ENCODE measurements around the gene COL5A1. TPM values are rescaled to one million over a fixed set of nuclear protein-coding genes. Genes with fewer than 3 reads are reported as not detected.
"Not testable (repeated sequence)": the region's sequence is repeated elsewhere in the genome, so short reads cannot be mapped to it uniquely, and the experiment has no call there.

The COL5A1 gene
- total RNA-seq, 4 donors from 2014 or later: 51.9 to 78.3 (median 62.4) TPM

DNA sequence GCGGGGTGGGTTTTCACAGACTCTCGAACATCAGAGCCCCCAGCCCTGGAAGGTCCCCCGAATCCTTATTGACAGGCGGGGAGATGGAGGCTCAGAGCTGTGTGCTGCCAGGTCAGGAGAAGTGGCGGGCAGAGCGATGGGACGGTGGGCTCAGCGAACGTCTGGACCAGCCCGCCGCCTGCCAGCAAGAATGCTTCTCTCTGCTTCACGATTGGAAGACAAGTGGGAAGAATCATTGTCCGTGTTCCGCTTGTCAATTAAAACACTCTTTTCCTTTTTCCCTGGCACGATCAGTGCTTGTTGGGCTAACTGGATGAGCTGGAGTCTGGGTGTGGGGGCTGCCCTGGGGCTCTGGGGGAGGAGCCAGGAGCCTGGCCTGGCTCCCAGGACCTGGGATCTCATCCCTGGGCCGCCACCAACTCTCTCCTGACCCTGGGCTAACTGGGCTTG, 1.6 kb downstream of the COL5A1 start:
- DNase-seq (ENCODE audit: low spot score in 2 of 2): no peak
- Histone ChIP-seq H3K27ac (peak overlapping the region; percentile 86 to 97 (median 92)), H3K36me3 (peaks cover 0 to under 1% (median 0%) of the 10 kb centered on the region in 3 donors), H3K4me1 (peaks cover 0 to 74% (median 34%) of the 10 kb centered on the region in 4 donors), H3K4me3 (peak overlapping the region; percentile 41 to 80 (median 62)), H3K27me3 (no peaks in the 10 kb centered on the region), H3K9me3 (no peaks in the 10 kb centered on the region)
- no peak for TF ChIP-seq EP300 (IDR thresholded peaks at IDR 0.05)
- TF ChIP-seq POLR2A (IDR thresholded peaks at IDR 0.05): peak in 1 of 2 donors; percentile 7
- WGBS, 2 donors: 26 to 35% methylated on average over 16 of the region's 16 CpGs

DNA sequence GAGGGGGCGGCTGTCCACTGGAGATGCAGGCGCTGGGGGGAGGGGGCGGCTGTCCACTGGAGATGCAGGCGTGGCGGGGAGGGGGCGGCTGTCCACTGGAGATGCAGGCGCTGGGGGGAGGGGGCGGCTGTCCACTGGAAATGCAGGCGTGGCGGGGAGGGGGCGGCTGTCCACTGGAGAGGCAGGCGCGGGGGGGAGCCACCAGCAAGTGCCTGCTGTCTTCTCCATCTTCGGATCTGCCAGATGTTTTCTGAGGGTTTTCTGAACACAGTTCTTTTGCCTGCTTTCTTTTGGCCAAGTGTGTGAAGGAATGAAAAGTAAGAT, 2.8 kb downstream of the COL5A1 start:
- WGBS, 2 donors: 24 to 31% methylated on average over 5 to 6 of the region's 14 CpGs
- H3K36me3 ChIP-seq; DNase-seq (ENCODE audit: low spot score in 2 of 2); H3K27me3 ChIP-seq; H3K9me3 ChIP-seq: not testable (repeated sequence)
- Histone ChIP-seq H3K4me1 (peaks cover 0 to 80% (median 42%) of the 10 kb centered on the region in 4 donors), H3K4me3 (peak overlapping the region; percentile 2 to 49 (median 21)), H3K27ac (peak overlapping the region; percentile 25 to 90 (median 74))

DNA sequence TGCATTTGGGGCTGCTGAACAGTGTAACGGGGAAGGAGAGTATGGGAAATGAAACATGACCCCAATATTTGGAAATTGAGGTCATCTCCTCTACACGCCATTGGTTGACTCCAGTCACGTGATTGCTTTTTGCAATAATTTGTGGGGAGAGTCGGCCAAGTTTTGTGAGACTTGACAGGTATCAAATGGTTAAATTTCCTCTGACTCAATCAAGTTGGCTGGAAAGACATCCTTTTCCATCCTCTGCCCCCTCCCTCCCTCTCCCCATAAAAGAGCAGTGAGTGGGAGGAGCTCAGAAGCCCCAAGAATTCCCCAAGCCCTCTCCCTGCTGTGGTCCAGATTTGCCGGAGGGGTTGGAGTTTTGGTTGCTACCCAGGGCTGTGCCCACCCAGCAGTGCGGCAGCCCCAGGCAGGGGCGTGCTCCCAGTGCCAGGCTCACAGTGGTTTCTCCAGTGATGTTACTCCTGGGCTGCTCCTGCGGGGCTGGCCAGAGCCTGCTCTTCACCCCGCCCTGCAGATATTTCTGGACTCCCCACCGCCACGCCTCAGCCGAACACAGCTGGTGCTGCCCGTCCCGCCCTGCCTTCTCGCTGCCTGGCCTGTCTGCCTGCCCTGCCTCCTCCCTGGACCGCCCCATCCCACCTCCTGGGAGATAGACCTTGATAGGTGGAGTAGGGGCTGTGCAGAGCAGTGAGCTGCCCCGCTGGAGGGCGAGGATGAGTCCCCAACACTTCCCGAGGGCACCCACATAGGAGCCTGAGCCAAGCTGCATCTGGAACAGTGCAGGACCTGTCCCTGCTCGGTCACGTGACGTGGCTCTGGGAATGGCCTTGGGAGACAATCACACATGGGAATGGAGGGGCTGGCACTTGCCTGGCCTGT, 3.4 kb downstream of the COL5A1 start:
- 10 to 19% methylated on average over 9 to 17 of the region's 22 CpGs for WGBS, 2 donors
- DNase-seq (ENCODE audit: low spot score in 2 of 2): peak; percentile 78 to 97
- H3K27ac ChIP-seq: peak overlapping the region; percentile 25 to 90 (median 74)
- H3K36me3 ChIP-seq: peaks cover 0 to 6% (median 0%) of the 10 kb centered on the region in 3 donors
- peak overlapping the region; percentile 2 to 49 (median 21) for H3K4me3 ChIP-seq
- H3K4me1 ChIP-seq: peaks cover 0 to 86% (median 44%) of the 10 kb centered on the region in 4 donors
- no peaks in the 10 kb centered on the region for H3K9me3 ChIP-seq
- no peak for TF ChIP-seq POLR2A (IDR thresholded peaks at IDR 0.05)
- TF ChIP-seq EP300 (IDR thresholded peaks at IDR 0.05): peak; percentile 50 to 81
- H3K27me3 ChIP-seq: no peaks in the 10 kb centered on the region

DNA sequence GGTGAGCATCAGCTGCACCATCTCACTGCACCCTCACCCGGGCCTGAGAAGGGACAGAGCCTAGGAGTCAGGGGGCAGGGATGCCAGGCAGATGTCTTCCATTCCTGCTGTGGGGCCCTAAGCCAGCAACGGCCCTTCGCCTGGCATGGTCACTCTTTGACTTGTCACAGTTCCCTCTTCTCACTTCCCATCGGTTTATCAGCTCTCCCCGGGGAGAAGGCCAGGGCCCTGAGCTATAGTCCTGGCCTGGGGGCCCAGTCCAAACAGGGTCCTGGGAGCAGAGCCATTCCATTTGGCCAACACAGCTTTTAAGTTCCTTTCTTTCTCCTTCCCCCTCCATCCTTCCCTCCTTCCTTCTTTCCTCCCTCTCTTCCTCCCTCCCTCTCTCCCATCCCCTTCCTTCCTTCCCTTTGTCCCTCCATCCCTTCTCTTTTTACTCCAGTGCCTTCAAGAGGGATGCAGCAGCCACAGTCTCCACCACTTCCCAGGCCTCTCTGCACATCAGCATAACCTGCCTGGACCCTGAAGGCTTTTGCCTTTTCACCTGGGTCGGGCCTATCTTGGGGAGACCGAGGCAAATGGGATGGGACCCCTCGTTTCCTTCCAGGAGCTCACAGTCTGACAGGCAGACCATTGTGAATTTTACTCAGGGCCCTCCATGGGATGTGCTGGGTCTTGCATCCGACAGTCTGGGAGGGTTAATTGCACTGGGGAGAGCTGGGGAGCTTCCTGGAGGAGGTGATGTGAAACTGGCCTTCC, 4.2 kb downstream of the COL5A1 start:
- Histone ChIP-seq H3K27ac (peak overlapping the region; percentile 2 to 90 (median 74)), H3K9me3 (no peaks in the 10 kb centered on the region), H3K36me3 (peaks cover 0 to 13% (median 0%) of the 10 kb centered on the region in 3 donors), H3K4me3 (peak overlapping the region in 2 of 4 donors; percentile 18 to 49), H3K27me3 (no peaks in the 10 kb centered on the region), H3K4me1 (peaks cover 0 to 88% (median 42%) of the 10 kb centered on the region in 4 donors)
- no peak for DNase-seq (ENCODE audit: low spot score in 2 of 2)
- TF ChIP-seq POLR2A (IDR thresholded peaks at IDR 0.05): no peak
- TF ChIP-seq, protein P1, sequence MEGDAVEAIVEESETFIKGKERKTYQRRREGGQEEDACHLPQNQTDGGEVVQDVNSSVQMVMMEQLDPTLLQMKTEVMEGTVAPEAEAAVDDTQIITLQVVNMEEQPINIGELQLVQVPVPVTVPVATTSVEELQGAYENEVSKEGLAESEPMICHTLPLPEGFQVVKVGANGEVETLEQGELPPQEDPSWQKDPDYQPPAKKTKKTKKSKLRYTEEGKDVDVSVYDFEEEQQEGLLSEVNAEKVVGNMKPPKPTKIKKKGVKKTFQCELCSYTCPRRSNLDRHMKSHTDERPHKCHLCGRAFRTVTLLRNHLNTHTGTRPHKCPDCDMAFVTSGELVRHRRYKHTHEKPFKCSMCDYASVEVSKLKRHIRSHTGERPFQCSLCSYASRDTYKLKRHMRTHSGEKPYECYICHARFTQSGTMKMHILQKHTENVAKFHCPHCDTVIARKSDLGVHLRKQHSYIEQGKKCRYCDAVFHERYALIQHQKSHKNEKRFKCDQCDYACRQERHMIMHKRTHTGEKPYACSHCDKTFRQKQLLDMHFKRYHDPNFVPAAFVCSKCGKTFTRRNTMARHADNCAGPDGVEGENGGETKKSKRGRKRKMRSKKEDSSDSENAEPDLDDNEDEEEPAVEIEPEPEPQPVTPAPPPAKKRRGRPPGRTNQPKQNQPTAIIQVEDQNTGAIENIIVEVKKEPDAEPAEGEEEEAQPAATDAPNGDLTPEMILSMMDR (IDR thresholded peaks at IDR 0.05): no peak
- TF ChIP-seq EP300 (IDR thresholded peaks at IDR 0.05): no peak
- WGBS, 2 donors: 33 to 38% methylated on average over 9 of the region's 9 CpGs

DNA sequence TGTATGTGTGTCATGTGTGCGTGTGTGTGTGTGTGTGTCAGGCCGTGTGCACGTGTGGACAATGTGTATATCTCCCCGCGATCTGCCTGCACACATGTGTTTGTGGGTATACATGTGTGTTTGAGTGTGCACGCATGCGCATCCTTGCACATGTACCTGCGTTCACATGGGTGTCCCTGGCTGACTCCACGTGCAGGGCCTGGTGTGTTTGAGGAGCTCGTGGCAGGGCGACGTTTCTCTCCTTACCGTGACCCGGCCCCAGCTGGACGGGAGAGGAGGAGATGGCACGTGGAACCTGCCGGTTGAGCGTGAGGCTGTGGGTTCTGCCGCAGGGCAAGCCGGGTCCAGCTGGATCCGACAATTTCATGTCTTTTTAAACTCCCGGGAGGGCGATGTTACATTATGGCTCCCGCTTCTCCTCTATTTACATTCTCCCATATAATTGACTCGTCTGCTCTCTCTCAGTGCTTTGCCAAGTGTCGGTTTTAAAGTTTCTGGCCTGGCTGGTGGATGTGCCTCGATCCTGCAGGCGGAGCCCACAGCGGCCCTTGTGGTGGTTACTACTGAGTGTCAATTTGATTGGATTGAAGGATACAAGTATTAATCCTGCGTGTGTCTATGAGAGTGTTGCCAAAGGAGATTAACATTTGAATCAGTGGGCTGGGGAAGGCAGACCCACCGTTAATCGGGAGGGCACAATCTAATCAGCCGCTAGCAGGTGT, 5.9 kb downstream of the COL5A1 start:
- no peaks in the 10 kb centered on the region for H3K9me3 ChIP-seq
- H3K4me1 ChIP-seq: peaks cover 0 to 95% (median 50%) of the 10 kb centered on the region in 4 donors
- peak overlapping the region in 2 of 4 donors; percentile 52 to 84 for H3K27ac ChIP-seq
- WGBS, 2 donors: 57 to 68% methylated on average over 30 to 33 of the region's 33 CpGs
- TF ChIP-seq POLR2A (IDR thresholded peaks at IDR 0.05) (no peak), EP300 (IDR thresholded peaks at IDR 0.05) (no peak)
- TF ChIP-seq, protein P1 (IDR thresholded peaks at IDR 0.05): no peak
- H3K4me3 ChIP-seq: no peak overlapping the region
- no peaks in the 10 kb centered on the region for H3K27me3 ChIP-seq
- DNase-seq (ENCODE audit: low spot score in 2 of 2): no peak
- H3K36me3 ChIP-seq: peaks cover 0 to 13% (median 0%) of the 10 kb centered on the region in 3 donors

All from tibial nerve (tissue), 4 donors.